Prostate gland (tissue), 2 donors: ENCODE data around the gene FRMPD4. TPM values are rescaled to one million over a fixed set of nuclear protein-coding genes. Genes with fewer than 3 reads are reported as not detected.

Experiments
- DNase-seq: peaks from one replicate; pipeline ENCODE4 v3.0.0-alpha.2; 2019; ENCODE audit warnings: low spot score
- H3K27ac ChIP-seq, 2 donors: fragments of 200-600 bp; sonication (generic); 2 replicates each; pipeline ENCODE4 v1.5.1; 2017 to 2019
- H3K27me3 ChIP-seq: fragments of 200-600 bp; sonication (generic); replicated peaks from 2 replicates; pipeline ENCODE4 v1.5.1; 2019; ENCODE audit not compliant: insufficient read depth
- H3K36me3 ChIP-seq, 2 donors: fragments of 200-600 bp; sonication (generic); 1 replicate in 1 of 2; 2 replicates in 1 of 2; pipeline versions ENCODE4 v1.5.1 to v1.8.1; 2017 to 2019
- H3K4me1 ChIP-seq: fragments of 200-600 bp; sonication (generic); replicated peaks from 2 replicates; pipeline ENCODE4 v1.5.1; 2019
- H3K4me3 ChIP-seq, 2 donors: fragments of 200-600 bp; sonication (generic); 2 replicates each; pipeline ENCODE4 v1.5.1; 2017 to 2019
- H3K9me3 ChIP-seq: fragments of 200-600 bp; sonication (generic); 2 replicates; pipeline ENCODE4 v1.5.1; 2017
- POLR2A ChIP-seq: fragments of 450-650 bp; IDR thresholded peaks from one replicate; pipeline ENCODE4 v1.6.1; 2016; ENCODE audit warnings: antibody characterized with exemption, mild to moderate bottlenecking
- POLR2AphosphoS5 ChIP-seq: sonication (generic); formaldehyde crosslinking; IDR thresholded peaks from one replicate; pipeline ENCODE4 v1.6.1; 2017; ENCODE audit warnings: antibody characterized with exemption
- WGBS: methylation state at CpG from one replicate; pipeline ENCODE4 v1.1.5; 2018; 5-methylcytosine and 5-hydroxymethylcytosine counted together
- intact Hi-C: fragments of 100-400 bp; cut with DNase I; formaldehyde crosslinking; loops from one replicate; pipeline ENCODE4 v1.14.2; 2022
- total RNA-seq, 2 donors: library from RNA; depleted of rRNA; stranded (reverse); fragments of >200 nt; gene quantifications; one replicate each; pipeline ENCODE4 v1.1.0, GENCODE V29; 2016
- TF ChIP-seq, protein P1 (sequence below), 4 experiments: fragments of 200-600 bp in 2 of 4; fragments of 450-650 bp in 2 of 4; sonication (generic) in 2 of 4; IDR thresholded peaks; 1 replicate in 3 of 4; 2 replicates in 1 of 4; pipeline ENCODE4 v1.5.1; 2016 to 2019; ENCODE audit warnings: antibody characterized with exemption in 4 of 4, mild to moderate bottlenecking in 2 of 4, moderate library complexity in 2 of 4

Gene FRMPD4
- total RNA-seq, 2 donors from 2014 or later: 0.09 to 1.2 TPM

DNA sequence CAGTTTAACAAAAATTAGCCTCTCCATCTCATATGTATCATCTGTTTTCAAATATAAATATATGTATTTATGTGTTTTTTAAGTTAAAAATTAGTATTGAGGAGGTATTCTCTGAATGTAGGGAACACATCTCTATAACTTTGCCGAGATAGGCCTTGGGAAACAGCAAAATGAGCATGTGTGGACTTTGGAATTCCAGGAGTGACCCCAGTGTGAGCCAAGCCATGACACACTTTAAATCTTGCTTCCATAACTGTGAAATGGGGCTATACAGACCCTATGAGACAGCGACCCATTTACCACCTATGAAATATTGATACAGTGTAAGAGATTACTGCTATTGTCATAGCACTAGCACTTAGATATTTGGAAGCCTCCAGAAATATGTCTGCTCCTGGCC, 58.8 kb downstream of the FRMPD4 start:
- no peaks in the 10 kb centered on the region for H3K4me1 ChIP-seq
- no peak overlapping the region for H3K27ac ChIP-seq
- no peak for DNase-seq
- no peak for TF ChIP-seq POLR2AphosphoS5
- TF ChIP-seq POLR2A: no peak
- TF ChIP-seq, protein P1, sequence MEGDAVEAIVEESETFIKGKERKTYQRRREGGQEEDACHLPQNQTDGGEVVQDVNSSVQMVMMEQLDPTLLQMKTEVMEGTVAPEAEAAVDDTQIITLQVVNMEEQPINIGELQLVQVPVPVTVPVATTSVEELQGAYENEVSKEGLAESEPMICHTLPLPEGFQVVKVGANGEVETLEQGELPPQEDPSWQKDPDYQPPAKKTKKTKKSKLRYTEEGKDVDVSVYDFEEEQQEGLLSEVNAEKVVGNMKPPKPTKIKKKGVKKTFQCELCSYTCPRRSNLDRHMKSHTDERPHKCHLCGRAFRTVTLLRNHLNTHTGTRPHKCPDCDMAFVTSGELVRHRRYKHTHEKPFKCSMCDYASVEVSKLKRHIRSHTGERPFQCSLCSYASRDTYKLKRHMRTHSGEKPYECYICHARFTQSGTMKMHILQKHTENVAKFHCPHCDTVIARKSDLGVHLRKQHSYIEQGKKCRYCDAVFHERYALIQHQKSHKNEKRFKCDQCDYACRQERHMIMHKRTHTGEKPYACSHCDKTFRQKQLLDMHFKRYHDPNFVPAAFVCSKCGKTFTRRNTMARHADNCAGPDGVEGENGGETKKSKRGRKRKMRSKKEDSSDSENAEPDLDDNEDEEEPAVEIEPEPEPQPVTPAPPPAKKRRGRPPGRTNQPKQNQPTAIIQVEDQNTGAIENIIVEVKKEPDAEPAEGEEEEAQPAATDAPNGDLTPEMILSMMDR (IDR thresholded peaks at IDR 0.05): no peak
- no peaks in the 10 kb centered on the region for H3K36me3 ChIP-seq
- no peaks in the 10 kb centered on the region for H3K27me3 ChIP-seq
- intact Hi-C loops: no loop called here
- H3K9me3 ChIP-seq: no peaks in the 10 kb centered on the region
- no peak overlapping the region for H3K4me3 ChIP-seq
- 71% methylated on average over 2 of the region's 2 CpGs for WGBS

DNA sequence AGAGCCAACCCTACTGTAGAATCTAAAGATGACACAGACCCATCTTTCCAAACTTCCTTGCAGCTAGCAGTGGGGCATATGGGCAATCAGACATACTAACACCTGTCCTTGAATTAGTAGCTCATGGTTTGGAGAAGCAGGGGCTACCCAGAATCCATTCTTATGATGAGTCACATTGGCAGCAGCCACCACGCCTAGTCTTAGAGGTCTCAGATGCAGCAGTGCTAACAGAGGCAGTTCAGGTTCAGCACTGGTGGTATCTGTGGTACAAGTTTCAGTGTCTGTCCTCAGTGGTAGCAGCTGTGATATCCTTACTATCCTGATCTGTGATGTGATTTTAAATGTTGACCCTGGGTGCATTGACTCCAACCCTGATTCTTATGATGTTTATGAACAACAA, 68.1 kb downstream of the FRMPD4 start:
- 80% methylated on average over 1 of the region's 1 CpG for WGBS
- H3K27me3 ChIP-seq: no peaks in the 10 kb centered on the region

DNA sequence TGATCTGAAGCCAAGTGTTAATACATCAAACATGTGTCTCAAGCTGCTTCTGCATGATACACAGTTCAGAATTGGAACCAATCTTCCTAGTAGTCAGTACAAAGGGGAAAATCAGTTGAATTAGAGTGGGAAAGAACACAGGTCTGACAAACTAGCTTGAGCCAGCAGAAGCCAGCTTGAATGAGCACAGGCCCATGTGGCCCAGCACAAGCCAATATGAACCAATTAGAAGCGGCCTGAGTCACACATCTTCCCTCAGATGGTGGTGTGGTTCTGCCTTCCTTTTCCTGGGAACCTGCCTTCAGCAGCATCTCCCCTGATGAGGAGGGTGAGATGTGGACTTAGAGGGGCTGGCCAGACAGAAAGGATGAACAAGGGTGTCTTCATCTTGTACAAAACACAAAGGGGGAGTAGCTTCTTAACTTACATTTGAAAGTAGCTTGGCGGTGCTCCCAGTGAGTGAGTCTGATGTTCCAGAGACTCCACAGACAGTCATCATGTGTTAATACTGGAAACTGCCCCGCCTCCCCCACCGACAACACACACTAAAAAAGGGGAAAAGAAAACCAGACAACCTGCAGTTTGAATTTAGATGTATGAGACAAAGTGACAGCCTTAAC, 72.0 kb downstream of the FRMPD4 start:
- Histone ChIP-seq H3K27ac (no peak overlapping the region), H3K36me3 (no peaks in the 10 kb centered on the region), H3K9me3 (no peaks in the 10 kb centered on the region), H3K27me3 (no peaks in the 10 kb centered on the region), H3K4me3 (no peak overlapping the region), H3K4me1 (no peaks in the 10 kb centered on the region)
- intact Hi-C loops: no loop called here
- 45% methylated on average over 4 of the region's 4 CpGs for WGBS
- DNase-seq: no peak
- TF ChIP-seq, protein P1 (IDR thresholded peaks at IDR 0.05): no peak
- TF ChIP-seq POLR2AphosphoS5 (no peak), POLR2A (no peak)

More for the DNA sequence above, 68.1 kb downstream of the FRMPD4 start:
- Histone ChIP-seq H3K4me1 (no peaks in the 10 kb centered on the region), H3K27ac (no peak overlapping the region), H3K36me3 (no peaks in the 10 kb centered on the region), H3K4me3 (no peak overlapping the region), H3K9me3 (no peaks in the 10 kb centered on the region)
- TF ChIP-seq, protein P1 (IDR thresholded peaks at IDR 0.05): no peak
- TF ChIP-seq POLR2A (no peak), POLR2AphosphoS5 (no peak)
- no peak for DNase-seq
- intact Hi-C loops: no loop called here

DNA sequence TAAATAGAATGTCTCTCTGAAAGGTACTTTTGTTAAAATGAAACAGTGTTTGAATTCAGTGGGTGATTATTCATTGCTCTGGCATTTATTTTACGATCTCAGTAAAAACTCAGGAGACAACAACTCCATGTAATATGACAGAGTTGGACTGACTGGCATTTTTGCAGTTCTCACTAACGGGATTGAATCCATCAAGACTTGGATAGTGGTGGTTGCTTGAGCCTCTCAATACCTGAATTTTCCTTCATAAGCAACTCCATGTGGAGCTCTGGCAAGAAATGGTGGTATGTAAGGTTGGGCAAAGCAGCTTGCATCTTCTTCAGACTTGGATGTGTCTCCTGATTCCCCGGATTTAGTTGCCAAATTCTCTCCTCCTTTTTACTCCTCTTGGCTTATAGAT, 72.7 kb downstream of the FRMPD4 start:
- Histone ChIP-seq H3K36me3 (no peaks in the 10 kb centered on the region), H3K4me3 (no peak overlapping the region), H3K4me1 (no peaks in the 10 kb centered on the region), H3K27ac (no peak overlapping the region), H3K9me3 (no peaks in the 10 kb centered on the region), H3K27me3 (no peaks in the 10 kb centered on the region)
- DNase-seq: peak; percentile 3
- WGBS: 11% methylated on average over 3 of the region's 3 CpGs
- TF ChIP-seq POLR2AphosphoS5: no peak
- TF ChIP-seq POLR2A: no peak
- TF ChIP-seq, protein P1 (IDR thresholded peaks at IDR 0.05): no peak
- intact Hi-C loops: no loop called here

DNA sequence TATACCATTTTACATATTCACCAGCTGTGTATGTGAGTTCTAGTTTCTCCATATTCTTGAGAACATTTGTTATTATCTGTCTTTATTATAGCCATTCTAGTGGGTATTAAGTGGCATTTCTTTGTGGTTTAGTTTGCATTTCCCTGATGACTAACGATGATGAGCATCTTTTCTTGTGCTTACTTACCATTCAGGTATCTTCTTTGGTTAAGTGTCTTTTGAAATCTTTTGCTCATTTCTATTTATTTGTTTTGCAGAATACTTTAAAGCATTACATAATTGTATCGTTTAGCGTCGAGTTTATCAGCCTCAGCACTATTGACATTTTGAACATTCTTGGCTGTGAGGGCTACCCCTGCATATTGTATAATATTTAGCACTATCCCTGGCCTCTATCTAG, 85.4 kb downstream of the FRMPD4 start:
- Histone ChIP-seq H3K4me3 (no peak overlapping the region), H3K36me3 (no peaks in the 10 kb centered on the region), H3K27me3 (no peaks in the 10 kb centered on the region), H3K9me3 (no peaks in the 10 kb centered on the region), H3K27ac (no peak overlapping the region), H3K4me1 (no peaks in the 10 kb centered on the region)
- WGBS: 86% methylated on average over 4 of the region's 4 CpGs
- TF ChIP-seq POLR2AphosphoS5 (no peak), POLR2A (no peak)
- TF ChIP-seq, protein P1 (IDR thresholded peaks at IDR 0.05): no peak
- no peak for DNase-seq
- intact Hi-C loops: no loop called here
